Hepatocyte (in vitro differentiated cells): ENCODE results near the gene B4GALNT4.

Experiments used
- EZH2 ChIP-seq: fragments of 200-600 bp; sonication (generic); IDR thresholded peaks from 2 replicates; pipeline ENCODE4 v1.6.1; 2016; ENCODE audit warnings: antibody characterized with exemption, mild to moderate bottlenecking, borderline replicate concordance
- EZH2phosphoT487 ChIP-seq: fragments of 200-600 bp; sonication (generic); IDR thresholded peaks from one replicate; pipeline ENCODE4 v1.6.1; 2018; ENCODE audit warnings: antibody characterized with exemption, mild to moderate bottlenecking, low read depth, moderate library complexity; ENCODE audit not compliant: unreplicated experiment, severe bottlenecking
- TF ChIP-seq, protein P1 (sequence below): fragments of 200-600 bp; sonication (generic); IDR thresholded peaks from 2 replicates; pipeline ENCODE4 v1.5.1; 2016; ENCODE audit warnings: antibody characterized with exemption, mild to moderate bottlenecking; ENCODE audit not compliant: poor library complexity

DNA sequence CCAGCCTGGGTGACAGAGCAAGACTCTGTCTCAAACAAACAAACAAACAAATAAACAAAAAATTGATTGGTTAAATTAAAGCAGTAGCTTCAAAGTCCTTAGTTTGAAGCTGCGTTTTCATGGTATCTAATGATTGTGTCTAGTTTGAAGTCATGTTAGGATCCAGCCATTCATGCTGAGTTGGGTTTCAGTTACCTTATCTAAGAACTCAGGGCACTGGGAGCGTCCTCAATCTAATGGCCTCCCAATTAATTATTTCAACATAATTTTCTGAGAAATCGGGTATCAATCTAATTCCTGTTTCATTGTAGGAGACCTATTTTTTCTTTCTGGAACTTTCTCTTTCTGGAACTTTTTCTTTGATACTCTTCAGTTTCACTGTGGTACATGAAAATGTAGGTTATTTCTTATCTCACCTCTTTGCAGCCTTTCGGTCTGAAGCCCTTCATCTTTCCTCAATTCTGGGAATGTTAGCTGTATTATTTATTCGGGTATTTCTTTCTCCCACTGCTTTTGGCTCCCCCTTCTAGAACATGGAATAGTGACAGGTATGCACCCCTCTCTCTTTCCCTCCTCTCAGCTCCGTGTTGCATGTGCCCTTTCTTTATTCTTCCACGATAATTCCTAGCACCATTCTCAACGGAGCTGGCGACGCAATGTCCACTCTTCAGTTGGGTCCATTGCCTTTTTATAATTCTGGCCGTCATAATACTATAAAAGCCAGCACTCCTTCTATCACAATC is 24.3 kb upstream of the B4GALNT4 start:
- TF ChIP-seq, protein P1, sequence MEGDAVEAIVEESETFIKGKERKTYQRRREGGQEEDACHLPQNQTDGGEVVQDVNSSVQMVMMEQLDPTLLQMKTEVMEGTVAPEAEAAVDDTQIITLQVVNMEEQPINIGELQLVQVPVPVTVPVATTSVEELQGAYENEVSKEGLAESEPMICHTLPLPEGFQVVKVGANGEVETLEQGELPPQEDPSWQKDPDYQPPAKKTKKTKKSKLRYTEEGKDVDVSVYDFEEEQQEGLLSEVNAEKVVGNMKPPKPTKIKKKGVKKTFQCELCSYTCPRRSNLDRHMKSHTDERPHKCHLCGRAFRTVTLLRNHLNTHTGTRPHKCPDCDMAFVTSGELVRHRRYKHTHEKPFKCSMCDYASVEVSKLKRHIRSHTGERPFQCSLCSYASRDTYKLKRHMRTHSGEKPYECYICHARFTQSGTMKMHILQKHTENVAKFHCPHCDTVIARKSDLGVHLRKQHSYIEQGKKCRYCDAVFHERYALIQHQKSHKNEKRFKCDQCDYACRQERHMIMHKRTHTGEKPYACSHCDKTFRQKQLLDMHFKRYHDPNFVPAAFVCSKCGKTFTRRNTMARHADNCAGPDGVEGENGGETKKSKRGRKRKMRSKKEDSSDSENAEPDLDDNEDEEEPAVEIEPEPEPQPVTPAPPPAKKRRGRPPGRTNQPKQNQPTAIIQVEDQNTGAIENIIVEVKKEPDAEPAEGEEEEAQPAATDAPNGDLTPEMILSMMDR: no peak
- TF ChIP-seq EZH2phosphoT487 (no peak), EZH2 (no peak)
